Calu3 (cell line): ENCODE results near the gene TXNDC2. TPM values are rescaled to one million over a fixed set of nuclear protein-coding genes. Genes with fewer than 3 reads are reported as not detected.

Source experiments
- BruUV-seq: library from RNA; stranded (reverse); fragments of 400-500 nt; replicated peaks from 2 replicates; lab custom pipeline; 2021; lab: Mats Ljungman, UMichigan
- CTCF ChIA-PET: fragments of 300-600 bp; sonication (Branson Sonifier 250); formaldehyde crosslinking; loops from one replicate; lab custom pipeline; 2022; ENCODE audit warnings: antibody characterized with exemption; lab: Charles Lee
- DNase-seq: peaks from one replicate; pipeline ENCODE4 v3.0.0; 2022
- H3K27ac Mint-ChIP-seq: one replicate; pipeline ENCODE4 v1.8.0; 2022; ENCODE audit warnings: mixed read lengths; ENCODE audit not compliant: unreplicated experiment
- H3K27me3 Mint-ChIP-seq: one replicate; pipeline ENCODE4 v1.8.0; 2022; ENCODE audit warnings: mixed read lengths; ENCODE audit not compliant: unreplicated experiment
- H3K36me3 Mint-ChIP-seq: one replicate; pipeline ENCODE4 v1.8.0; 2022; ENCODE audit warnings: mild to moderate bottlenecking, moderate library complexity, mixed read lengths; ENCODE audit not compliant: insufficient read depth, unreplicated experiment
- H3K4me1 Mint-ChIP-seq: one replicate; pipeline ENCODE4 v1.8.0; 2022; ENCODE audit warnings: mild to moderate bottlenecking, low read depth, mixed read lengths; ENCODE audit not compliant: unreplicated experiment
- H3K4me3 Mint-ChIP-seq: one replicate; pipeline ENCODE4 v1.8.0; 2022; ENCODE audit warnings: mild to moderate bottlenecking, low read depth, moderate library complexity, mixed read lengths; ENCODE audit not compliant: unreplicated experiment
- H3K9me3 Mint-ChIP-seq: one replicate; pipeline ENCODE4 v1.8.0; 2022; ENCODE audit warnings: low read depth, mixed read lengths; ENCODE audit not compliant: unreplicated experiment
- CTCF ChIP-seq: fragments of 200-600 bp; IDR thresholded peaks from one replicate; pipeline ENCODE4 v1.8.0; 2022; ENCODE audit warnings: antibody characterized with exemption; ENCODE audit not compliant: unreplicated experiment
- intact Hi-C: fragments of 100-400 bp; cut with micrococcal nuclease; formaldehyde crosslinking; loops from one replicate; pipeline ENCODE4 v1.10.0; 2022; ENCODE audit not compliant: unreplicated experiment
- total RNA-seq: library from RNA; stranded (reverse); gene quantifications from 2 replicates; pipeline ENCODE4 v1.2.3, GENCODE V29; 2022

Gene TXNDC2
- total RNA-seq, 1 experiment from 2014 or later: not detected

- CTCF ChIA-PET: no interaction called here
- Mint-ChIP-seq H3K9me3 (no peaks in the 10 kb centered on the region), H3K4me1 (no peaks in the 10 kb centered on the region), H3K36me3 (no peaks in the 10 kb centered on the region), H3K4me3 (no peak overlapping the region), H3K27ac (no peak overlapping the region), H3K27me3 (no peaks in the 10 kb centered on the region)
- DNase-seq: no peak
- TF ChIP-seq CTCF: no peak
- no TSS peak for BruUV-seq
- intact Hi-C loops: no loop called here
Measured at GRCh38 chr18:9841752-9842151, 44.0 kb upstream of the TXNDC2 start.

GRCh38 chr18:9842448-9842847, 43.3 kb upstream of the TXNDC2 start:
- Mint-ChIP-seq H3K4me1 (no peaks in the 10 kb centered on the region), H3K27ac (no peak overlapping the region), H3K27me3 (no peaks in the 10 kb centered on the region), H3K9me3 (no peaks in the 10 kb centered on the region), H3K4me3 (no peak overlapping the region), H3K36me3 (no peaks in the 10 kb centered on the region)
- TF ChIP-seq CTCF: no peak
- CTCF ChIA-PET: no interaction called here
- intact Hi-C loops: no loop called here
- BruUV-seq: no TSS peak
- DNase-seq: no peak

GRCh38 chr18:9845256-9845655, 40.5 kb upstream of the TXNDC2 start:
- no TSS peak for BruUV-seq
- DNase-seq: no peak
- no peak for TF ChIP-seq CTCF
- Mint-ChIP-seq H3K36me3 (no peaks in the 10 kb centered on the region), H3K4me3 (no peak overlapping the region), H3K27ac (no peak overlapping the region), H3K4me1 (peaks cover 12% of the 10 kb centered on the region), H3K9me3 (peaks cover 2% of the 10 kb centered on the region), H3K27me3 (peaks cover 14% of the 10 kb centered on the region)
- intact Hi-C loops: no loop called here
- CTCF ChIA-PET: no interaction called here

- Mint-ChIP-seq H3K4me1 (peaks cover 12% of the 10 kb centered on the region), H3K9me3 (peaks cover 2% of the 10 kb centered on the region), H3K27ac (no peak overlapping the region), H3K36me3 (no peaks in the 10 kb centered on the region), H3K27me3 (peaks cover 14% of the 10 kb centered on the region), H3K4me3 (no peak overlapping the region)
- TF ChIP-seq CTCF: no peak
- DNase-seq: no peak
- intact Hi-C loops: no loop called here
- no TSS peak for BruUV-seq
- CTCF ChIA-PET: no interaction called here
Measured at GRCh38 chr18:9846162-9846925, 39.4 kb upstream of the TXNDC2 start.
